ENCODE data around the gene IFT88.

- TF ChIP-seq POLR2A (IDR thresholded peaks at IDR 0.05) = no peak
- TF ChIP-seq, protein P1, sequence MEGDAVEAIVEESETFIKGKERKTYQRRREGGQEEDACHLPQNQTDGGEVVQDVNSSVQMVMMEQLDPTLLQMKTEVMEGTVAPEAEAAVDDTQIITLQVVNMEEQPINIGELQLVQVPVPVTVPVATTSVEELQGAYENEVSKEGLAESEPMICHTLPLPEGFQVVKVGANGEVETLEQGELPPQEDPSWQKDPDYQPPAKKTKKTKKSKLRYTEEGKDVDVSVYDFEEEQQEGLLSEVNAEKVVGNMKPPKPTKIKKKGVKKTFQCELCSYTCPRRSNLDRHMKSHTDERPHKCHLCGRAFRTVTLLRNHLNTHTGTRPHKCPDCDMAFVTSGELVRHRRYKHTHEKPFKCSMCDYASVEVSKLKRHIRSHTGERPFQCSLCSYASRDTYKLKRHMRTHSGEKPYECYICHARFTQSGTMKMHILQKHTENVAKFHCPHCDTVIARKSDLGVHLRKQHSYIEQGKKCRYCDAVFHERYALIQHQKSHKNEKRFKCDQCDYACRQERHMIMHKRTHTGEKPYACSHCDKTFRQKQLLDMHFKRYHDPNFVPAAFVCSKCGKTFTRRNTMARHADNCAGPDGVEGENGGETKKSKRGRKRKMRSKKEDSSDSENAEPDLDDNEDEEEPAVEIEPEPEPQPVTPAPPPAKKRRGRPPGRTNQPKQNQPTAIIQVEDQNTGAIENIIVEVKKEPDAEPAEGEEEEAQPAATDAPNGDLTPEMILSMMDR (IDR thresholded peaks at IDR 0.05) = no peak
These were observed 106.8 kb downstream of the IFT88 start for GRCh38 chr13:20673715-20674114.
